Activated CD4-positive, alpha-beta T cell treated with anti-CD3 and anti-CD28 coated beads, Interleukin-2, amount 10 ng/mL, durations not matched to agents 24 days and 14 days (primary cell): Measurements from ENCODE around the gene AGO1. TPM values are rescaled to one million over a fixed set of nuclear protein-coding genes. Genes with fewer than 3 reads are reported as not detected.

Source experiments
- total RNA-seq: library from RNA; stranded (reverse); gene quantifications from 2 replicates; pipeline ENCODE4 v1.2.3, GENCODE V29; 2022

Gene AGO1
- total RNA-seq, 1 donor from 2014 or later = 39.1 TPM

Other genes starting within 250 kb of the AGO1 start
- gene PSMB2, start 241.7 kb upstream of the AGO1 start, total RNA-seq = 133 TPM in 2 replicates
- 25.0 and 26.0 TPM in 2 replicates for gene C1orf216, start 164.3 kb upstream of the AGO1 start, total RNA-seq
- 59.4 and 62.3 TPM in 2 replicates for gene CLSPN, start 113.2 kb upstream of the AGO1 start, total RNA-seq
- 7.2 and 10.0 TPM in 2 replicates for gene AGO4, start 75.2 kb upstream of the AGO1 start, total RNA-seq
- 25.9 and 32.1 TPM in 2 replicates for gene AGO3, start 47.9 kb downstream of the AGO1 start, total RNA-seq
- gene TEKT2, start 200.9 kb downstream of the AGO1 start, total RNA-seq = not detected in 2 replicates
- 35.3 and 38.8 TPM in 2 replicates for gene ADPRS, start 205.7 kb downstream of the AGO1 start, total RNA-seq
- gene COL8A2, start 242.0 kb downstream of the AGO1 start, total RNA-seq = 0.12 TPM in 2 replicates